DOHH2 (cell line): ENCODE results near the gene FAM217B.
A peak's percentile ranks its signal among the peaks of the same experiment; 100 is the strongest.
"Not testable (repeated sequence)": the region's sequence is repeated elsewhere in the genome, so short reads cannot be mapped to it uniquely, and the experiment has no call there.

Experiments
- H3F3A ChIP-seq: fragments of 200-600 bp; sonication (generic), shearing (Covaris generic); 2 replicates; pipeline ENCODE4 v1.6.0; 2016; ENCODE audit warnings: antibody characterized with exemption, mild to moderate bottlenecking; ENCODE audit not compliant: control insufficient read depth, insufficient read depth
- H3K27ac ChIP-seq: fragments of 200-600 bp; sonication (generic); 2 replicates; pipeline ENCODE4 v1.5.1; 2014; ENCODE audit warnings: low read depth, mild to moderate bottlenecking, low read length, moderate library complexity
- H3K27me3 ChIP-seq: fragments of 200-600 bp; sonication (generic); 2 replicates; pipeline ENCODE4 v1.6.1; 2014; ENCODE audit warnings: mild to moderate bottlenecking, low read length, mixed read lengths; ENCODE audit not compliant: control insufficient read depth
- H3K36me3 ChIP-seq: fragments of 200-600 bp; sonication (generic); 2 replicates; pipeline ENCODE4 v1.6.1; 2014; ENCODE audit warnings: mild to moderate bottlenecking, low read length, moderate library complexity, mixed read lengths; ENCODE audit not compliant: control insufficient read depth
- H3K4me1 ChIP-seq: fragments of 200-600 bp; sonication (generic); 2 replicates; pipeline ENCODE4 v1.6.1; 2014; ENCODE audit warnings: mild to moderate bottlenecking, low read length, mixed read lengths; ENCODE audit not compliant: control insufficient read depth
- H3K4me2 ChIP-seq: fragments of 200-600 bp; sonication (generic); 2 replicates; pipeline ENCODE4 v1.6.0; 2014; ENCODE audit warnings: mild to moderate bottlenecking, low read length, moderate library complexity
- H3K4me3 ChIP-seq: fragments of 200-600 bp; sonication (generic); 2 replicates; pipeline ENCODE4 v1.5.1; 2014; ENCODE audit warnings: mild to moderate bottlenecking, low read length, mixed read lengths
- H3K79me2 ChIP-seq: fragments of 200-600 bp; sonication (generic); 2 replicates; pipeline ENCODE4 v1.6.1; 2014; ENCODE audit warnings: mild to moderate bottlenecking, low read length, mixed read lengths; ENCODE audit not compliant: control insufficient read depth
- H3K9me2 ChIP-seq: fragments of 200-600 bp; sonication (generic); replicated peaks from 2 replicates; pipeline ENCODE4 v1.6.1; 2014; ENCODE audit warnings: mild to moderate bottlenecking, low read length, mixed read lengths; ENCODE audit not compliant: control insufficient read depth
- H3K9me3 ChIP-seq: fragments of 200-600 bp; sonication (generic); 2 replicates; pipeline ENCODE4 v1.6.1; 2014; ENCODE audit warnings: antibody characterized with exemption, low read length, mixed read lengths; ENCODE audit not compliant: control insufficient read depth, insufficient read depth
- H4K20me1 ChIP-seq: fragments of 200-600 bp; sonication (generic); 2 replicates; pipeline ENCODE4 v1.6.0; 2014; ENCODE audit warnings: low read depth, mild to moderate bottlenecking, antibody characterized with exemption, low read length, moderate library complexity; ENCODE audit not compliant: control insufficient read depth, insufficient read depth
- EZH2phosphoT487 ChIP-seq: fragments of 200-600 bp; sonication (generic); IDR thresholded peaks from 2 replicates; pipeline ENCODE4 v1.6.1; 2017; ENCODE audit warnings: borderline replicate concordance, mild to moderate bottlenecking, antibody characterized with exemption, low read length, moderate library complexity, mixed read lengths
- TF ChIP-seq, protein P1 (sequence below): fragments of 200-600 bp; sonication (generic); IDR thresholded peaks from one replicate; pipeline ENCODE4 v1.5.1; 2014; ENCODE audit warnings: antibody characterized with exemption, mild to moderate bottlenecking, low read depth, low read length; ENCODE audit not compliant: poor library complexity, severe bottlenecking

Gene FAM217B

DNA sequence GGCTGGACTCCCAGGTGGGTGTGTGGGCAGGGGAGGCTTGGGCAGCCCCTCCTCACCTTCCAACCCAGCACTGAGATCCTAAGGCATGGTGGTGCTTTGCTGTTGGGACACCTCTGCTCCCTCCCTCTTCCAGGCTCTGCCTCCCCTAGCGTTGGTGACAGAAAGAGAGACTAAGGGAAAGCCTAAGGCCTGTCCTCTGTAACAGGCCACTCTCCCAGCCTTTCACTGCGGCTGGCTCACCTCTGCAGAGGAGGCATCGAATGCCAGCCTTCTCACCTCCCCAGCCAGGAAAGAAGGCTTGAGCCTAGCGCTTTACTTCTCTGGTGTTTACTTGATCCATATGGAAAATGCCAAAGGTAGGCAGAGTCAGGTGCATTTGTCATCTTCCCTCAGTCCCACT lies 14.5 kb downstream of the FAM217B start:
- Histone ChIP-seq H3K4me3 (no peak overlapping the region), H3K27me3 (no peaks in the 10 kb centered on the region), H3K27ac (no peak overlapping the region), H4K20me1 (no peaks in the 10 kb centered on the region), H3K9me3 (no peaks in the 10 kb centered on the region), H3F3A (no peaks in the 10 kb centered on the region), H3K4me1 (no peaks in the 10 kb centered on the region), H3K36me3 (no peaks in the 10 kb centered on the region), H3K4me2 (no peak overlapping the region), H3K9me2 (no peaks in the 10 kb centered on the region), H3K79me2 (no peaks in the 10 kb centered on the region)
- no peak for TF ChIP-seq EZH2phosphoT487
- TF ChIP-seq, protein P1, sequence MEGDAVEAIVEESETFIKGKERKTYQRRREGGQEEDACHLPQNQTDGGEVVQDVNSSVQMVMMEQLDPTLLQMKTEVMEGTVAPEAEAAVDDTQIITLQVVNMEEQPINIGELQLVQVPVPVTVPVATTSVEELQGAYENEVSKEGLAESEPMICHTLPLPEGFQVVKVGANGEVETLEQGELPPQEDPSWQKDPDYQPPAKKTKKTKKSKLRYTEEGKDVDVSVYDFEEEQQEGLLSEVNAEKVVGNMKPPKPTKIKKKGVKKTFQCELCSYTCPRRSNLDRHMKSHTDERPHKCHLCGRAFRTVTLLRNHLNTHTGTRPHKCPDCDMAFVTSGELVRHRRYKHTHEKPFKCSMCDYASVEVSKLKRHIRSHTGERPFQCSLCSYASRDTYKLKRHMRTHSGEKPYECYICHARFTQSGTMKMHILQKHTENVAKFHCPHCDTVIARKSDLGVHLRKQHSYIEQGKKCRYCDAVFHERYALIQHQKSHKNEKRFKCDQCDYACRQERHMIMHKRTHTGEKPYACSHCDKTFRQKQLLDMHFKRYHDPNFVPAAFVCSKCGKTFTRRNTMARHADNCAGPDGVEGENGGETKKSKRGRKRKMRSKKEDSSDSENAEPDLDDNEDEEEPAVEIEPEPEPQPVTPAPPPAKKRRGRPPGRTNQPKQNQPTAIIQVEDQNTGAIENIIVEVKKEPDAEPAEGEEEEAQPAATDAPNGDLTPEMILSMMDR: no peak

DNA sequence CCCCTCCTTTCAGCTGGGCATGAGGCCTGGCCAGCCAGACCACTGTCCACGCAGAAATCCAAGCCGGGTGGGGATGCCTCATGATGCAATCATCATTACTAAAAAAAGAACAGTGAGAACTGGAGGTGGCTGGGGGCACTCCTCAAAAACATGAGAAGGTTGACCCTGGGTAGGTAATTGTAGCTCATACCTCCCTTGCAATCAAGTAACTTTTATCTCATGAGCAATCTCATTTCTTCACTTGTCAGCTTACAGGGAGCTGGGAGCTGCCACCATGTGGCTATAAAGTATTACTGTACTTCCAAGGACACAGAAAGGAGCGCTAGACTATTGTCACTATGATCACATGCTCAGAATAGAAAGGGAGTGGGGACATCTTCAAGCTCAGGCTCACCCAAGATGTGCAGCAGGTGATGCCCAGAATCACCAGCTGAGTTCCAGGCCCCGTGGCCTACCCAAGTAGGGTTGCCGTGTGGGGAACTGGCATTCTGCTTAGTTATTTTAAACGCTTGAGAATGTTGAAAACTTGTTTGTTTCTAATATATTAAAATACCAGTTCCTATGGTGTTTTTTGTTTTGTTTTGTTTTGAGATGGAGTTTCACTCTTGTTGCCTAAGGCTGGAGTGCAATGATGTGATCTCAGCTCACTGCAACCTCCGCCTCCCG lies 15.1 kb downstream of the FAM217B start:
- Histone ChIP-seq H3K4me3 (no peak overlapping the region), H3K9me3 (no peaks in the 10 kb centered on the region), H4K20me1 (no peaks in the 10 kb centered on the region), H3K4me1 (no peaks in the 10 kb centered on the region), H3K9me2 (no peaks in the 10 kb centered on the region), H3F3A (no peaks in the 10 kb centered on the region), H3K79me2 (no peaks in the 10 kb centered on the region), H3K4me2 (no peak overlapping the region), H3K36me3 (no peaks in the 10 kb centered on the region), H3K27ac (no peak overlapping the region), H3K27me3 (no peaks in the 10 kb centered on the region)
- no peak for TF ChIP-seq EZH2phosphoT487
- TF ChIP-seq, protein P1: peak; percentile 38

DNA sequence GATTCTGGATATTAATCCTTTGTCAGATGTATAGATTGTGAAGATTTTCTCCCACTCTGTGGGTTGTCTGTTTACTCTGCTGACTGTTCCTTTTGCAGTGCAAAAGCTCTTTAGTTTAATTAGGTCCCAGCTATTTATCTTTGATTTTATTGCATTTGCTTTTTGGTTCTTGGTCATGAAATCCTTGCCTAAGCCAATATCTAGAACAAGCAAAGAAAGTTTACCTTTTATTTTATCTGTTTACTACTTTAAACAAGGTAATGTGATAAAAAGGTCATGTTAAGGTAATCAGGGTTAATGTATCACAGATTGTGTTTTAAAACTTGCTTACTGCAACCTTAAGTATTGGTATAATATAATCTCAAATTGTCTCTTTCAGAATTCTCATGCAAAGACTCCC lies 17.4 kb downstream of the FAM217B start:
- H4K20me1 ChIP-seq, H3K9me2 ChIP-seq, H3K27ac ChIP-seq, H3K4me1 ChIP-seq, H3K4me3 ChIP-seq, H3K9me3 ChIP-seq, H3K4me2 ChIP-seq, H3F3A ChIP-seq, H3K79me2 ChIP-seq, H3K36me3 ChIP-seq, H3K27me3 ChIP-seq: not testable (repeated sequence)

DNA sequence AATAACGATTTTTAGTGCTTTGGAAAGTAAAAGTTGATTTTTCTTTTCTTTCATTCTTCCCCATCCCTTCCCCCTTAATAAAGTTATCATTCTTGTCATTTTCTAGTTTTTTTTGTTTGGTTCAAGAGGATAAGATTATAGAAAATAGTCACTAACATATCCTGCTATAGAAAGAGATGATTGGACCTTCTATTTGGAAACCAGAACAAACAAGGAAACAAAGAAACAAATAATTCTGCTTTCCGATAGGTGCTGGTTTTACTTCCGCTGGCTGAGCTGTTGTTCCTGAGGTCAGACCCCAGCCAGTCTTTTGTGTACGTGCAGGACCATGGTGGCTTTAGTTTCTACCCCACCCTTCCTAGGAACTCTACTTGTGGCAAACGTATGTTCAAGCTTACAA lies 17.9 kb downstream of the FAM217B start, which contains the start of gene CDH26:
TSS of gene CDH26 (plus strand) at position 301 of the 400 bp plus-strand sequence. CDS start 304 bp downstream, outside the sequence.
- no peaks in the 10 kb centered on the region for H3K9me2 ChIP-seq
- TF ChIP-seq EZH2phosphoT487: no peak
- TF ChIP-seq, protein P1: no peak
- H3K36me3 ChIP-seq: no peaks in the 10 kb centered on the region
- no peaks in the 10 kb centered on the region for H3K79me2 ChIP-seq
- no peak within 1 kb of the TSS for H3K4me2 ChIP-seq
- H3K4me3 ChIP-seq: no peak within 1 kb of the TSS
- no peaks in the 10 kb centered on the region for H3F3A ChIP-seq
- H3K27me3 ChIP-seq: 0 out of 2 replicates have a peak, but pooled peaks cover 5% of the 10 kb centered on the region
- no peaks in the 10 kb centered on the region for H4K20me1 ChIP-seq
- H3K4me1 ChIP-seq: no peaks in the 10 kb centered on the region
- no peak within 1 kb of the TSS for H3K27ac ChIP-seq
- H3K9me3 ChIP-seq: no peaks in the 10 kb centered on the region
